ENCODE data around the gene HACE1.

DNA sequence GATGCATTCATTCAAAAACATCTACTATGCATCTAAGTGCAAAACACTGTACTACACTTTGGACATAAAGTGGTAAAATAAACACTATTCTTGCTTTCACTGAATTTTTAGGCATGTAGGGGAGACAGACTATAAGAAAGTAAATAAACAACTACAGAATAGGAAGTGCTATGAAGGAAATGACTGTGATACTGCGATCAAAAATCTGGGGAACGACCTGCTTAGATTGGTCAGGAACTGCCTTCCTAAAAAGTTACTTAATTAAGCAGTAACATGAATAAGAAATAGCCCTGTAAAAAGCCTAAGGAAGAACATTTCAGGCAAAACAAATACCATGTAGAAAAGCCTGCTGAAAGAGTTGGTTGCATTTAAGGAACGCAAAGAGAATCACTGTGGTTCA is 50.6 kb downstream of the HACE1 start:
- TF ChIP-seq, protein P1, sequence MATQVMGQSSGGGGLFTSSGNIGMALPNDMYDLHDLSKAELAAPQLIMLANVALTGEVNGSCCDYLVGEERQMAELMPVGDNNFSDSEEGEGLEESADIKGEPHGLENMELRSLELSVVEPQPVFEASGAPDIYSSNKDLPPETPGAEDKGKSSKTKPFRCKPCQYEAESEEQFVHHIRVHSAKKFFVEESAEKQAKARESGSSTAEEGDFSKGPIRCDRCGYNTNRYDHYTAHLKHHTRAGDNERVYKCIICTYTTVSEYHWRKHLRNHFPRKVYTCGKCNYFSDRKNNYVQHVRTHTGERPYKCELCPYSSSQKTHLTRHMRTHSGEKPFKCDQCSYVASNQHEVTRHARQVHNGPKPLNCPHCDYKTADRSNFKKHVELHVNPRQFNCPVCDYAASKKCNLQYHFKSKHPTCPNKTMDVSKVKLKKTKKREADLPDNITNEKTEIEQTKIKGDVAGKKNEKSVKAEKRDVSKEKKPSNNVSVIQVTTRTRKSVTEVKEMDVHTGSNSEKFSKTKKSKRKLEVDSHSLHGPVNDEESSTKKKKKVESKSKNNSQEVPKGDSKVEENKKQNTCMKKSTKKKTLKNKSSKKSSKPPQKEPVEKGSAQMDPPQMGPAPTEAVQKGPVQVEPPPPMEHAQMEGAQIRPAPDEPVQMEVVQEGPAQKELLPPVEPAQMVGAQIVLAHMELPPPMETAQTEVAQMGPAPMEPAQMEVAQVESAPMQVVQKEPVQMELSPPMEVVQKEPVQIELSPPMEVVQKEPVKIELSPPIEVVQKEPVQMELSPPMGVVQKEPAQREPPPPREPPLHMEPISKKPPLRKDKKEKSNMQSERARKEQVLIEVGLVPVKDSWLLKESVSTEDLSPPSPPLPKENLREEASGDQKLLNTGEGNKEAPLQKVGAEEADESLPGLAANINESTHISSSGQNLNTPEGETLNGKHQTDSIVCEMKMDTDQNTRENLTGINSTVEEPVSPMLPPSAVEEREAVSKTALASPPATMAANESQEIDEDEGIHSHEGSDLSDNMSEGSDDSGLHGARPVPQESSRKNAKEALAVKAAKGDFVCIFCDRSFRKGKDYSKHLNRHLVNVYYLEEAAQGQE (IDR thresholded peaks at IDR 0.05; ENCODE audit: low read depth) = no peak
- TF ChIP-seq TEAD4 (IDR thresholded peaks at IDR 0.05) = no peak
- TF ChIP-seq RAD21 (IDR thresholded peaks at IDR 0.05; ENCODE audit: low read depth) = no peak
- TF ChIP-seq EP300 (IDR thresholded peaks at IDR 0.05; ENCODE audit: borderline replicate concordance) = no peak
- no peak for TF ChIP-seq ZBTB7A (IDR thresholded peaks at IDR 0.05; ENCODE audit: low read depth)
- no peak for TF ChIP-seq YY1 (IDR thresholded peaks at IDR 0.05; ENCODE audit: low read depth)
- TF ChIP-seq FOXM1 (IDR thresholded peaks at IDR 0.05; ENCODE audit: borderline replicate concordance, low read depth) = no peak
- TF ChIP-seq NFIC (IDR thresholded peaks at IDR 0.05) = no peak
- no peak for TF ChIP-seq CEBPB (IDR thresholded peaks at IDR 0.05)
- TF ChIP-seq, protein P2, sequence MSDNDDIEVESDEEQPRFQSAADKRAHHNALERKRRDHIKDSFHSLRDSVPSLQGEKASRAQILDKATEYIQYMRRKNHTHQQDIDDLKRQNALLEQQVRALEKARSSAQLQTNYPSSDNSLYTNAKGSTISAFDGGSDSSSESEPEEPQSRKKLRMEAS (IDR thresholded peaks at IDR 0.05) = no peak
- TF ChIP-seq EGR1 (IDR thresholded peaks at IDR 0.05) = no peak
- no peak for TF ChIP-seq TCF12 (IDR thresholded peaks at IDR 0.05; ENCODE audit: low read depth)
